SU-DHL-6 (cell line): ENCODE measurements around the gene KRTAP20-1.

Experiments
- EZH2phosphoT487 ChIP-seq: fragments of 200-600 bp; sonication (generic), shearing (Covaris generic); conservative IDR thresholded peaks from 2 replicates; pipeline ENCODE4 v1.6.1; 2018; ENCODE audit warnings: mild to moderate bottlenecking, antibody characterized with exemption, low read length, moderate library complexity, mixed read lengths
- TF ChIP-seq, protein P1 (sequence below): fragments of 200-600 bp; sonication (generic); IDR thresholded peaks from one replicate; pipeline ENCODE4 v1.5.1; 2017; ENCODE audit warnings: antibody characterized with exemption, mild to moderate bottlenecking, low read length, moderate library complexity; ENCODE audit not compliant: insufficient read depth, poor library complexity, severe bottlenecking

DNA sequence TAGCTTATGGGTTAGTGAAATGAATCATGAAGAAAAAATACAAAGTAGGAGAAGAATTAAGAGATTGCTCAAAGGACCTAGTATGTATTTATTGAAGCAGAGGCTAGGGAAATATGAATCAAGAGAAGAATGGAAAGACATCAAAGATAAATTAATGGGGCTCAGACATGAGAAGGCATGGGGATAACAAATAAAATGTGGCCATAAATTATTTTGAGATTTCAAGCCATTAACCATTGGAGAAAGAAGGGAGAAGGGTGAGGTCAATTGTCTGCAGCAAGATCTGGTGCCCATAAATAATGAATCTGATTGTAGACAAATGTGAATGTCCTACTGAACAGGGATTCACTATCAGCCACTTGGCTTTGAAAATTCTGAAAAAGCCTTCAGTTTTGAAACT lies 36.7 kb downstream of the KRTAP20-1 start:
- TF ChIP-seq, protein P1, sequence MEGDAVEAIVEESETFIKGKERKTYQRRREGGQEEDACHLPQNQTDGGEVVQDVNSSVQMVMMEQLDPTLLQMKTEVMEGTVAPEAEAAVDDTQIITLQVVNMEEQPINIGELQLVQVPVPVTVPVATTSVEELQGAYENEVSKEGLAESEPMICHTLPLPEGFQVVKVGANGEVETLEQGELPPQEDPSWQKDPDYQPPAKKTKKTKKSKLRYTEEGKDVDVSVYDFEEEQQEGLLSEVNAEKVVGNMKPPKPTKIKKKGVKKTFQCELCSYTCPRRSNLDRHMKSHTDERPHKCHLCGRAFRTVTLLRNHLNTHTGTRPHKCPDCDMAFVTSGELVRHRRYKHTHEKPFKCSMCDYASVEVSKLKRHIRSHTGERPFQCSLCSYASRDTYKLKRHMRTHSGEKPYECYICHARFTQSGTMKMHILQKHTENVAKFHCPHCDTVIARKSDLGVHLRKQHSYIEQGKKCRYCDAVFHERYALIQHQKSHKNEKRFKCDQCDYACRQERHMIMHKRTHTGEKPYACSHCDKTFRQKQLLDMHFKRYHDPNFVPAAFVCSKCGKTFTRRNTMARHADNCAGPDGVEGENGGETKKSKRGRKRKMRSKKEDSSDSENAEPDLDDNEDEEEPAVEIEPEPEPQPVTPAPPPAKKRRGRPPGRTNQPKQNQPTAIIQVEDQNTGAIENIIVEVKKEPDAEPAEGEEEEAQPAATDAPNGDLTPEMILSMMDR, result no peak
- TF ChIP-seq EZH2phosphoT487, result no peak
